ENCODE measurements around the gene TNFRSF12A. TPM values are rescaled to one million over a fixed set of nuclear protein-coding genes. Genes with fewer than 3 reads are reported as not detected.

Gene TNFRSF12A
- total and polyA plus RNA-seq, 9 of the 15 experiments (the other 6 are each of a cell fraction or from before 2014, with no cell fraction given), result 0.41 to 61.8 (median 26.5) TPM

DNA sequence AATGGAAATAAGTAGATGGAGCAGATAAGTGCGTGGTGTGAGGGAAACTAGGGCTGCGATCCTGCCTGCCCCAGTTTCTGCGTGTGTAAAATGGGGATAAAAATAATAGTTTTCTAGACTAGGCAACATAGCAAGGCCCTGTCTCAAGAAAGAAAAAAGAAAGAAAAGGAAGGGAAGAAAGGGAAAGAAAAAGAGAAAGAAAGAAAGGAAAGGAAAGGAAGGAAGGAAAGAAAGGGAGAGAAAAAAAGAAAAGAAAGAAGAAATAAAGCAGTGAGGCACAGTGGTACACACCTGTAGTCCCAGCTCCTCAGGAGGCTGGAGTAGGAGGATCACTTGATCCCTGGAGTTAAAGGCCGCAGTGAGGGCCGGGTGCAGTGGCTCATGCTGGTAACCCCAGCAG lies 37.8 kb upstream of the TNFRSF12A start (continued):
- TF ChIP-seq, protein P1, sequence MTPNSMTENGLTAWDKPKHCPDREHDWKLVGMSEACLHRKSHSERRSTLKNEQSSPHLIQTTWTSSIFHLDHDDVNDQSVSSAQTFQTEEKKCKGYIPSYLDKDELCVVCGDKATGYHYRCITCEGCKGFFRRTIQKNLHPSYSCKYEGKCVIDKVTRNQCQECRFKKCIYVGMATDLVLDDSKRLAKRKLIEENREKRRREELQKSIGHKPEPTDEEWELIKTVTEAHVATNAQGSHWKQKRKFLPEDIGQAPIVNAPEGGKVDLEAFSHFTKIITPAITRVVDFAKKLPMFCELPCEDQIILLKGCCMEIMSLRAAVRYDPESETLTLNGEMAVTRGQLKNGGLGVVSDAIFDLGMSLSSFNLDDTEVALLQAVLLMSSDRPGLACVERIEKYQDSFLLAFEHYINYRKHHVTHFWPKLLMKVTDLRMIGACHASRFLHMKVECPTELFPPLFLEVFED (CRISPR knock-in tag; conservative IDR thresholded peaks at IDR 0.05), result 0 out of 2 replicates have a peak, but pooled peaks have one; percentile 10
- TF ChIP-seq HMG20B (CRISPR knock-in tag; IDR thresholded peaks at IDR 0.05), result no peak
- no peak for TF ChIP-seq NFRKB (IDR thresholded peaks at IDR 0.05; ENCODE audit: low read depth)
- peak; percentile 74; the same call in 1 of the 2 replicates for TF ChIP-seq OTX1 (CRISPR knock-in tag; IDR thresholded peaks at IDR 0.05)
- no peak for TF ChIP-seq SRF (CRISPR knock-in tag; IDR thresholded peaks at IDR 0.05)
- peak; percentile 39 for TF ChIP-seq ARHGAP35 (IDR thresholded peaks at IDR 0.05; ENCODE audit: partially characterized antibody)

GRCh38 chr16:2983706-2984136 lies 36.4 kb upstream of the TNFRSF12A start:
- in situ Hi-C loops (cut with MboI) (no loop called here), intact Hi-C loops (cut with micrococcal nuclease) (loop anchor here (2.0 to 5.0 kb wide), 3 partner anchors 15 to 111 kb away; partner anchors contain the start of gene PAQR4)
- peaks cover 23% of the 10 kb centered on the region for H3K79me2 ChIP-seq (ENCODE audit: control insufficient read depth, insufficient read depth, low read length)
- H3K9ac ChIP-seq (ENCODE audit: insufficient read depth in 1 of 2, low read depth in 2 of 2, low read length in 2 of 2), result peak overlapping the region; percentile 36 to 90
- no peaks in the 10 kb centered on the region for H4K20me1 ChIP-seq (replicated peaks; ENCODE audit: control insufficient read depth, insufficient read depth, low read length)
- H3K27me3 ChIP-seq (ENCODE audit: control insufficient read depth in 2 of 2, insufficient read depth in 2 of 2, low read length in 2 of 2), result no peaks in the 10 kb centered on the region
- ChIA-PET CTCF (ENCODE audit: low intra/inter-chr PET ratio) (interaction anchor here (0.6 to 0.8 kb wide), 4 partner anchors 79 to 182 kb away, joined by 4 to 7 read pairs (median 6); no protein-coding TSS in a partner anchor), POLR2A (interaction anchor here (0.8 to 1.4 kb wide), 2 partner anchors 13 to 14 kb away, joined by 3 read pairs; no protein-coding TSS in a partner anchor)
- ATAC-seq, result peak; percentile 63
- peak; percentile 72 for FAIRE-seq
- no TSS peak for BruUV-seq (replicated peaks)
- peaks cover 10% of the 10 kb centered on the region; the same call in 1 of the 3 replicates for H3K36me3 ChIP-seq (ENCODE audit: control insufficient read depth, insufficient read depth, low read length)
- peak overlapping the region; percentile 61 for H3K4me2 ChIP-seq (ENCODE audit: insufficient read depth, low read length)
- peak overlapping the region; percentile 95 for H2AFZ ChIP-seq (ENCODE audit: low read depth, low read length)
- H3K4me3 ChIP-seq, result no peak overlapping the region
- H3K9me3 ChIP-seq (replicated peaks; ENCODE audit: control insufficient read depth, insufficient read depth, low read depth, low read length), result no peaks in the 10 kb centered on the region
- H3K9me1 ChIP-seq (ENCODE audit: control insufficient read depth, insufficient read depth, low read length), result no peaks in the 10 kb centered on the region
- peaks cover 19 to 84% of the 10 kb centered on the region in 2 experiments for H3K4me1 ChIP-seq (replicated peaks in 1 of 2; ENCODE audit: control insufficient read depth in 2 of 2, insufficient read depth in 2 of 2, low read length in 2 of 2)
- H3K27ac ChIP-seq (ENCODE audit: extremely low read depth, low read depth, low read length), result peak overlapping the region; percentile 57; the same call in 2 of the 3 replicates
- 7% methylated on average over 42 of the region's 42 CpGs for WGBS (ENCODE audit: insufficient coverage, low coverage, missing lambda C conversion rate)
- peak; percentile 88 to 94 (median 90) for DNase-seq (ENCODE audit: extremely low read depth in 1 of 4, low spot score in 3 of 4)
- TF ChIP-seq CREB1 (IDR thresholded peaks at IDR 0.05), result no peak
- peak; percentile 41; the same call in 1 of the 2 replicates for TF ChIP-seq CREB1 (CRISPR knock-in tag; IDR thresholded peaks at IDR 0.05)
- TF ChIP-seq NR4A1 (CRISPR knock-in tag; IDR thresholded peaks at IDR 0.05), result no peak
- TF ChIP-seq NR4A1 (tag; IDR thresholded peaks at IDR 0.05), result 0 out of 2 replicates have a peak, but pooled peaks have one; percentile 31
- peak; percentile 51; the same call in 1 of the 2 replicates for TF ChIP-seq VEZF1 (CRISPR knock-in tag; IDR thresholded peaks at IDR 0.05)
- TF ChIP-seq CEBPB (tag; IDR thresholded peaks at IDR 0.05), result no peak
- TF ChIP-seq, protein P2, sequence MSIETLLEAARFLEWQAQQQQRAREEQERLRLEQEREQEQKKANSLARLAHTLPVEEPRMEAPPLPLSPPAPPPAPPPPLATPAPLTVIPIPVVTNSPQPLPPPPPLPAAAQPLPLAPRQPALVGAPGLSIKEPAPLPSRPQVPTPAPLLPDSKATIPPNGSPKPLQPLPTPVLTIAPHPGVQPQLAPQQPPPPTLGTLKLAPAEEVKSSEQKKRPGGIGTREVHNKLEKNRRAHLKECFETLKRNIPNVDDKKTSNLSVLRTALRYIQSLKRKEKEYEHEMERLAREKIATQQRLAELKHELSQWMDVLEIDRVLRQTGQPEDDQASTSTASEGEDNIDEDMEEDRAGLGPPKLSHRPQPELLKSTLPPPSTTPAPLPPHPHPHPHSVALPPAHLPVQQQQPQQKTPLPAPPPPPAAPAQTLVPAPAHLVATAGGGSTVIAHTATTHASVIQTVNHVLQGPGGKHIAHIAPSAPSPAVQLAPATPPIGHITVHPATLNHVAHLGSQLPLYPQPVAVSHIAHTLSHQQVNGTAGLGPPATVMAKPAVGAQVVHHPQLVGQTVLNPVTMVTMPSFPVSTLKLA (conservative IDR thresholded peaks at IDR 0.05), result peak in 1 of 2 experiments; percentile 46; a peak in 1 of 4 replicates
- peak; percentile 52 for TF ChIP-seq POLR2A (conservative IDR thresholded peaks at IDR 0.05)
- TF ChIP-seq DPF2 (IDR thresholded peaks at IDR 0.05), result peak; percentile 67; the same call in 1 of the 2 replicates
- TF ChIP-seq ATF7 (IDR thresholded peaks at IDR 0.05), result peak; percentile 47; the same call in 1 of the 2 replicates

Measured in K562 (cell line).